A673 (cell line): ENCODE data around the gene OR10G2. TPM values are rescaled to one million over a fixed set of nuclear protein-coding genes. Genes with fewer than 3 reads are reported as not detected.

ENCODE experiments used
- BruUV-seq: library from RNA; stranded (reverse); fragments of 400-500 nt; replicated peaks from 2 replicates; lab custom pipeline; 2021; lab: Mats Ljungman, UMichigan
- CTCF ChIA-PET: fragments of 300-600 bp; sonication (Branson Sonifier 250); formaldehyde crosslinking; loops from one replicate; lab custom pipeline; 2022; ENCODE audit warnings: antibody characterized with exemption; lab: Charles Lee
- POLR2A ChIA-PET: fragments of 300-600 bp; sonication (Branson Sonifier 250); formaldehyde crosslinking; loops from one replicate; lab custom pipeline; 2022; ENCODE audit warnings: antibody characterized with exemption; ENCODE audit not compliant: low non-redundant PET; lab: Charles Lee
- DNase-seq: peaks from one replicate; pipeline ENCODE4 v3.0.0-alpha.2; 2015; ENCODE audit warnings: low spot score
- H3K27ac ChIP-seq: fragments of 200-600 bp; sonication (generic); 2 replicates; pipeline ENCODE4 v1.5.1; 2016; ENCODE audit warnings: mixed run types, low read depth, mild to moderate bottlenecking, mixed read lengths, antibody characterized with exemption, low read length; ENCODE audit not compliant: poor library complexity, severe bottlenecking
- H3K27me3 ChIP-seq: fragments of 200-600 bp; sonication (generic); replicated peaks from 2 replicates; pipeline ENCODE4 v1.6.1; 2017; ENCODE audit warnings: mixed run types, low read depth, mild to moderate bottlenecking, mixed read lengths, antibody characterized with exemption, low read length; ENCODE audit not compliant: insufficient read depth, poor library complexity
- H3K36me3 ChIP-seq: fragments of 200-600 bp; sonication (generic); 2 replicates; pipeline ENCODE4 v1.6.1; 2016; ENCODE audit warnings: mixed run types, mild to moderate bottlenecking, mixed read lengths, antibody characterized with exemption, low read length; ENCODE audit not compliant: insufficient read depth, poor library complexity, severe bottlenecking
- H3K4me1 ChIP-seq: fragments of 200-600 bp; sonication (generic); 2 replicates; pipeline ENCODE4 v1.6.1; 2017; ENCODE audit warnings: mixed run types, mild to moderate bottlenecking, mixed read lengths, antibody characterized with exemption, low read length; ENCODE audit not compliant: insufficient read depth, poor library complexity, severe bottlenecking
- H3K4me3 ChIP-seq: fragments of 200-600 bp; sonication (generic); 2 replicates; pipeline ENCODE4 v1.5.1; 2016; ENCODE audit warnings: low read depth, mixed run types, mild to moderate bottlenecking, mixed read lengths, low read length; ENCODE audit not compliant: poor library complexity, severe bottlenecking
- H3K9me3 ChIP-seq: fragments of 200-600 bp; sonication (generic); 2 replicates; pipeline ENCODE4 v1.6.1; 2016; ENCODE audit warnings: mixed run types, low read depth, mild to moderate bottlenecking, mixed read lengths, antibody characterized with exemption, low read length; ENCODE audit not compliant: poor library complexity, severe bottlenecking
- EZH2 ChIP-seq: fragments of 200-600 bp; sonication (generic); IDR thresholded peaks from 2 replicates; pipeline ENCODE4 v1.6.1; 2017; ENCODE audit warnings: borderline replicate concordance, low read depth, mild to moderate bottlenecking, mixed read lengths, antibody characterized with exemption, low read length; ENCODE audit not compliant: poor library complexity, severe bottlenecking
- intact Hi-C: fragments of 100-400 bp; cut with micrococcal nuclease; formaldehyde crosslinking; loops from one replicate; pipeline ENCODE4 v1.10.0; 2022; ENCODE audit not compliant: unreplicated experiment
- total RNA-seq: library from RNA; stranded (reverse); gene quantifications from 2 replicates; pipeline ENCODE4 v1.2.3, GENCODE V29; 2021
- TF ChIP-seq, protein P1 (sequence below): fragments of 300-800, 200-600 bp; sonication (generic); conservative IDR thresholded peaks from 2 replicates; pipeline ENCODE4 v1.5.1; 2017; ENCODE audit warnings: low read depth, mild to moderate bottlenecking, antibody characterized with exemption, low read length, moderate library complexity, mixed read lengths

The OR10G2 gene
- total RNA-seq, 1 experiment from 2014 or later: 0.26 TPM

DNA sequence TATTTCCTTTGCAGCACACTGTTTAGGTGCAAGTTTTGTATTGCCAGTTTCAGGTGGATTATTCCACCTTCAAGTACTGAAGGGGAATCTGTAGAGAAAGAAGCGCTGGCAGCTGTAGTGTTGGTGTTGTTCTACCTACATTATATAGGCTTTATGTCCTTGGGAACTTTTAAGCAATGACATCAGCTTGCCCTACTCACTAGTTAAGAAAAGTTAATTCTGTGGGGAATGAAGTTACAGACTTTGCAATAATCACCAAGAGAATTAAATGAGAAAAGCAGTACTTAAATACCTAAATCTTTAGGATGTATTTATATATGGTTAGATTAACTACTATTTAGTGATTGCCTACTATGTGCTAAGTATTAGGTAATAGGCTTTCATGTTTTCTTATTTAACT lies 39.0 kb upstream of the OR10G2 start, which contains the start of gene OR4E1:
Gene OR4E1 (minus strand): TSS at position 101 of the 400 bp plus-strand sequence. CDS start 2,883 bp downstream, outside the sequence.
- peaks cover 34% of the 10 kb centered on the region for H3K36me3 ChIP-seq
- ChIA-PET POLR2A (no interaction called here), CTCF (no interaction called here)
- H3K4me1 ChIP-seq: peaks cover 20% of the 10 kb centered on the region
- DNase-seq: no peak
- H3K27me3 ChIP-seq: no peaks in the 10 kb centered on the region
- intact Hi-C loops: no loop called here
- TF ChIP-seq, protein P1, sequence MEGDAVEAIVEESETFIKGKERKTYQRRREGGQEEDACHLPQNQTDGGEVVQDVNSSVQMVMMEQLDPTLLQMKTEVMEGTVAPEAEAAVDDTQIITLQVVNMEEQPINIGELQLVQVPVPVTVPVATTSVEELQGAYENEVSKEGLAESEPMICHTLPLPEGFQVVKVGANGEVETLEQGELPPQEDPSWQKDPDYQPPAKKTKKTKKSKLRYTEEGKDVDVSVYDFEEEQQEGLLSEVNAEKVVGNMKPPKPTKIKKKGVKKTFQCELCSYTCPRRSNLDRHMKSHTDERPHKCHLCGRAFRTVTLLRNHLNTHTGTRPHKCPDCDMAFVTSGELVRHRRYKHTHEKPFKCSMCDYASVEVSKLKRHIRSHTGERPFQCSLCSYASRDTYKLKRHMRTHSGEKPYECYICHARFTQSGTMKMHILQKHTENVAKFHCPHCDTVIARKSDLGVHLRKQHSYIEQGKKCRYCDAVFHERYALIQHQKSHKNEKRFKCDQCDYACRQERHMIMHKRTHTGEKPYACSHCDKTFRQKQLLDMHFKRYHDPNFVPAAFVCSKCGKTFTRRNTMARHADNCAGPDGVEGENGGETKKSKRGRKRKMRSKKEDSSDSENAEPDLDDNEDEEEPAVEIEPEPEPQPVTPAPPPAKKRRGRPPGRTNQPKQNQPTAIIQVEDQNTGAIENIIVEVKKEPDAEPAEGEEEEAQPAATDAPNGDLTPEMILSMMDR: no peak
- no peak for TF ChIP-seq EZH2
- no TSS peak for BruUV-seq
- no peak within 1 kb of the TSS for H3K27ac ChIP-seq
- peaks cover 12% of the 10 kb centered on the region for H3K9me3 ChIP-seq
- no peak within 1 kb of the TSS for H3K4me3 ChIP-seq

GRCh38 chr14:21672116-21672515 lies 37.4 kb upstream of the OR10G2 start:
- no TSS peak for BruUV-seq
- CTCF ChIA-PET: interaction anchor here (1.0 to 1.1 kb wide), 2 partner anchors 20 to 39 kb away, joined by 3 to 4 read pairs; no protein-coding TSS in a partner anchor
- H3K4me3 ChIP-seq: no peak overlapping the region
- intact Hi-C loops: no loop called here
- peaks cover 28% of the 10 kb centered on the region for H3K4me1 ChIP-seq
- peaks cover 12% of the 10 kb centered on the region for H3K9me3 ChIP-seq
- H3K27me3 ChIP-seq: no peaks in the 10 kb centered on the region
- peak overlapping the region; percentile 2 for H3K27ac ChIP-seq
- POLR2A ChIA-PET: no interaction called here
- H3K36me3 ChIP-seq: peaks cover 34% of the 10 kb centered on the region
- TF ChIP-seq, protein P1: no peak
- no peak for TF ChIP-seq EZH2
- no peak for DNase-seq

- Histone ChIP-seq H3K4me1 (peaks cover 28% of the 10 kb centered on the region), H3K36me3 (peaks cover 34% of the 10 kb centered on the region), H3K4me3 (no peak overlapping the region), H3K27ac (peak overlapping the region; percentile 2), H3K9me3 (peaks cover 12% of the 10 kb centered on the region), H3K27me3 (no peaks in the 10 kb centered on the region)
- intact Hi-C loops: no loop called here
- DNase-seq: no peak
- ChIA-PET CTCF (interaction anchor here (1.0 to 1.1 kb wide), 2 partner anchors 19 to 40 kb away, joined by 3 to 4 read pairs; no protein-coding TSS in a partner anchor), POLR2A (no interaction called here)
- no TSS peak for BruUV-seq
- TF ChIP-seq, protein P1: no peak
- TF ChIP-seq EZH2: no peak
Observed at GRCh38 chr14:21671371-21671770, 36.6 kb upstream of the OR10G2 start.
